NCI-H187 treated with DMSO at 0.1 percent for 48 hours (cell line): Measurements from ENCODE around the gene ABLIM1.

Experiments used
- DNase-seq: peaks from one replicate; lab custom pipeline; 2025; lab: John Stamatoyannopoulos, UW

Gene ABLIM1

DNA sequence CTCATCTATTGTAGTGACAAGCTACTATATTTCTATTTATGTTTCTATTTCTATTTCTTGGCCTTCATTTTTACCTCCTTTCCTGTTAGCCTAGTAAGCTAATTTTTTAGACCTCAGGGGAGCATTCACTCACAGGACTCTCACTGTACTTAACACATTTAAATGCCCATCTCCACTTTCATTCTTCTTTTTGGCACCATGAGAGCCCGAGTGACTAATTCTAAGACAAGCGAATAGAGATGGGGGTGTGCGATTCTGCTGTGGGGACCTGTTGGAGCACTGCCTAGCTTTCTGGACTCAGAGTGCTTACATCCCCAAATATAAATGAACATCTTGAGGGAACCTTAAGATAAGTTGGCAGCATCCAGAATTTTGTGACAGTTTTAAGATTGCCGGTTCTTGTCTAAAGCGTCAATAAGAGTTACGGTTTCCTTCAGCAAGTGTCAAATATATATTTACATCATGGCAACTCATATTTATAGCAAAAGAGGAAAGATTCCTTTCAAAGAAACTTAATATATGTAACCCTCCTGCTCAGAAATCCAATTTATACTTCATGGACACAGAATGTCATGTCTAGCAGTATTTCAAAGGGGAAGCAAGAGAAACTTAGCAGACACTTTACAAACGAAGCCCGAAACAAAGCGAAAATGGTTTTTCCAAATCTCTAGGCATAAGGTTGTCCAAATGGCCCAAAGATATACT is 199.7 kb downstream of the ABLIM1 start:
- DNase-seq = no peak

DNA sequence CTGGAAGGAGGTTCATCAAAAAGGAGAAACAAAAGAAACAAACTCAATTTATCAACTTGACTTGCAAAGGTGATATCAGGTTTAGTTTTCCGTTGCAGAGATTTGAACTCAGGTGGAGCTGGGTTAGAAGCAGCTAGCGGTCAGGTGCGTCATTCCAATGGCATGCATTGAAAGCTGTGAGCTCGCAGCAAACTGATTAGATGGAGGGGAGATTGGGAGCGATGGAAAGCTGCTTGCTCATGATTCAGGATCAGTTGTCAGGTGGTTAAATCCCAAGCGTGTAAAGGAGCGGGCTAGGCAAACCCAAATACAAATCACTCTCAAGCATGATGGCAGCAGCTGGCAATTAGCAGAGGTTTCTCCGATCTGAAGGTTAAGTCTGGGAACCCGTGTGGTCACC is 204.5 kb downstream of the ABLIM1 start:
- DNase-seq = no peak

DNA sequence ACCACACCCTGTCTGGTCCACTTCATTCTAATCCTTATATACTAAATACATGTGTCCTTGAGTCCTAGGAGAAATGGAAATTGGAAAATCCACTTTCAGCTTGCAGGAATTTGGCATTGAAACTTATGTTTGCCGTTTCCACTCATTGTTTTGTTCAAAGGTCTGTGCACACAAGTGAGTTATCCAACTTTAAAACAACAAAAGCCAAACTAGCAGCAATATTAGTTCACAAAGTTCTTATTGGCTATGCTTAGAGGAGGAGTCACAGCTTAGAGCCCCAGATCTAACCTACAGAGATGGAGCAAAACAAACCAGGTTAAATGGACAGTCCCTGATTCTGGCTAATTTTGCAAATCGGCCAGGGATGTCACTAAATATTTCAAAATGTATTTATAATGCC is 209.2 kb downstream of the ABLIM1 start:
- no peak for DNase-seq

DNA sequence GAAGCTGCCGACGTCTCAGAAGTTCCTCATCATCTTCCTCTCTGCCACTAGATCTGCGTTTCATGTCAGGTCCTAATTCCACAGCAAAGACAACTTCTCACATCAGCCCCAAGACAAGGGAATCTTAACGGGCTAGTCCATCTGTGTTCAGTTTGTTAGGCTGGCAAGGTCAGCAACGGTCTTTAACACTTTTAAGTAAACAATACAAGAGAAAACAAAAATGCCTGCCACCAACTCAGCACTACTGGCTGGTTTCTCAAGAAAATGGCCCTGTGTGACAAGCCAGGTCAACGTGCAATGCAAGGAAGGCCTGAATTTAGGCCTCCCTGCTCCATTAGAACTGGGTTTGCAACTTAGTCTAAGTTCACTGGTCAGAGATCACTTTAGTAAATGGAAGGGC is 212.7 kb downstream of the ABLIM1 start:
- DNase-seq = no peak

DNA sequence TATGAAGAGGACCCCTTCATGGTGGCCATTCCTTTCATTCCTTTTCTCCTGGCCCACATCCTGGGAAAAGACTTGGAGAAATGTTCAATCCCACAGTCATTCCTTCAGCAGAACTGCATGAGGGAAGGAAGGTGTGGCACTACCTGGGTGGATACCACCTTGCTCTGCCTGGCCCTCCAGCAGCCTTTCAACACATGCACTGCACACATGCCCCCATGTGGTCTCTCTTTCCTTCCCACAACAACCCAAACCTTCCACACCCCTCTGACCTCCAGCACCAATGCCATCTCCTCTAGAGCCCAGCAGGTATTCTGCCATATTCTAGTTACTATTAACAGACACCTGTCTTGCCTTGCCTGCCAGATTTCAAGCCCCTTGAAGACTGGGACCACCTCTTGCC is 213.3 kb downstream of the ABLIM1 start:
- no peak for DNase-seq

DNA sequence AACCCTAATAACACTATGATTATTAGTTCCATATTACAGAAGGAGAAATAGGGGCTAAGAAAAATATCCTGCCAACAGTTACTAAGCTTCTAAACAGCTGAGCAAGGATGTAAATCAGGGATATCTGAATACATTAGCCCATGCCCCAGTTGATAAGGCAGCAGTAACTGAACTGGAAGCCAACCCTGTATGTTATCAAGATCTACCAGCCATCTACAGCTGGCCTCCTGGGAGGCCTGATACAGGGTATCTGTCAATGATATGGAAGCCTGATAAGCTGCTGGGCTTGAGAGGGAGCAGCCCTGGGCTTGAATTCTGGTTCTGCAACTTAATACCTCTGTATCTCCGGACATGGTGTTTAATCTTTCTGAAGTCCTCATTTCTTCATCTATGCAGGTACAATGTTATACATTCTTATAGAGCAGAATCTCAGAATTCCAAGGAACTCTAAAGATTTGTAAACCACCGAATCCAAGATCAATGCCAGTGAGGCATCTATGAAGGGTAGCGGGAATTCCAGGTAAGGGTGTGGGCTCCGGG is 215.9 kb downstream of the ABLIM1 start:
- DNase-seq = no peak

DNA sequence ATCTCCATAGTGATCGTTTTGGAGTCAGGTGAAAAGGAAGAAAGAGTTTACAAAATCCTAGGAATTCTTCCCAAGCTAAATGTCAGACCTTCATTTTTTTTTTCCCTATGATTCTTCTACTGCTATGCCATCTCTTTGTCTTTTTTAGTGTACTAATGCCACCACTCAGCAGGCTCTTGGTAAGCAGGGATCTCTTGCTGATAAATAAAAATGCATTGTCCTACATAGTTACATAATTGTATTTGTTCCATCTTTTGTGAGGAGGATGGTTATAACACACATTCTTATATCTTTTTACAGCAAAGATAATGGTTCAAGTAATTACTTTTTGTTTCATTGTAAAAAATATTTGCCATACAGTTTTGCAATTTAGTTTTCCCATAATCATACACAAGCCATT is 217.0 kb downstream of the ABLIM1 start:
- no peak for DNase-seq

DNA sequence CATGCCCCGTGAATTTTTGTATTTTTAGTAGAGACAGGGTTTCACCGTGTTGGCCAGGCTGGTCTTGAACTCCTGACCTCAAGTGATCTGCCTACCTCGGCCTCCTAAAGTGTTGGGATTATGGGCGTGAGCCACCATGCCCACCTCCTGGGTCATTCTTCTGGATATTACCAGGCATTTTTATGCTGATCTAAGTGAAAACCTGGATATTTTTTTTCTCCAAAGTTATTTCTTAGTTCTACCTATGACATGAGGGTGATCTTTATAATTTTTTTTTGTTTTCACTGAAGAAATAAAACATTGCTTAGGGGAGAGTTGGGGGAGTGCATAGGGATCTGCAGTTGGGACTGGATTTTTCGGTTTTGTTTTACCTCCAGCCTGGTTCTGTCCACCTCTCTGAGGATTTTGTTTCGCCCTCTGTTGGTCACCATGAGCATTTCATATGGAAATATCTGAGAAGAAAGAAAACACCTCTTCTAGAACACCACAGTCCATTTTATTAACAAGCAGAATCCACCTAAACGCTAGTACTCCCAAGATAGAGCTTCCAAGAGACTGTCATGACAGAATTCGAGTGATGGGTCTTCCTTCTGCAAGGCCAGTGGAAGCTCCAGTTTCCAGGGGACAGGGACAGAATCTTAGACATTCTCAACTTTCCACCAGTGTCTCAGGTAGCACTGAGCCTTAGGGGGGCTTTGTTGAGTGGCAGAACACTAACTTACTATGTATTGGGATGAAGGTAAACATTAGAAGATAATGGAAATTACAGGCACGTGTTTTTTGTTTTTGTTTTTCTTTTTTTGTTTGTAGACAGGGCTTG is 220.4 kb downstream of the ABLIM1 start:
- DNase-seq = no peak

DNA sequence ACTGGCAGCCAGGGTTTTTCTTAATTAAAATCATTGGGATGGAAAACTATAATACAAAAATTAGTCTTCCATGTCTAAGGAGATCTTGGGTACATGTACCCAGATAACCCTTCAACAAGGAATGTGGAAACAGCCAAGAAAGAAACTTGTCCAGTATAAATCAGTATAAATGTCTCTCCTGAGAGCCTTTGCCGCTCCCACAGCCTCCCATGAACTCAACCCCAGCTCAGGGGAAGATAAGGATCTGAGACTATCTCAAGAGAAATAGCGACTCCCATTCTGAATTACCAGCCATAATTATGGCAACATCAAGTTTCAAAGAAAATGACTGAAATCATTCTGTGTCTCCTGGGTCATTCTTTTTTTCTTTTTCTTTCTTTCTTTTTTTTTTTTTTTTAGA is 221.1 kb downstream of the ABLIM1 start:
- DNase-seq = no peak

DNA sequence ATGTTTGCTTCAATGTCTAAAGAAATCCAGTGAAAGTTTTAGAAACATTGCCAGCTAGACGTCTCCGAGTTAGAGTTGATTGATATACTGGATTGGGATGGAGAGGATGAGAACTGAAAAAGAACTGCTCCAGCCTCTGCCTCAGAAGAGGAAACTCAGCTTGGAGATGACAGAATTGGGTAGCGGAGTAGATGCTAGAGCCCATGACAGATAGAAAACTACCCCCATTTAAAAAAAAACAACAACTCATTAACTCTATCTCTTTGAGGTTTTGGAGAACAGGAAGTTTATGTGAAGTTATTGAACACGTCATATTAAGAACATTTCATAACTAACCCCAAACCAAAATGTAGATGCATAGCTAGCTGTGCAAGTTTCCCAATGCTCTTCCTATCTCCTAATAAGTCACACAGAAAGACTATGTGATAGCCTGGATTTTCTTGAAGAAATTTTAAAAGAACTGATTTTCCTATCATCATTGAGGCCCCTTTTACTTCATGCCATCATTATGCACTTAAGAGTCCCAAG is 225.4 kb downstream of the ABLIM1 start:
- no peak for DNase-seq

DNA sequence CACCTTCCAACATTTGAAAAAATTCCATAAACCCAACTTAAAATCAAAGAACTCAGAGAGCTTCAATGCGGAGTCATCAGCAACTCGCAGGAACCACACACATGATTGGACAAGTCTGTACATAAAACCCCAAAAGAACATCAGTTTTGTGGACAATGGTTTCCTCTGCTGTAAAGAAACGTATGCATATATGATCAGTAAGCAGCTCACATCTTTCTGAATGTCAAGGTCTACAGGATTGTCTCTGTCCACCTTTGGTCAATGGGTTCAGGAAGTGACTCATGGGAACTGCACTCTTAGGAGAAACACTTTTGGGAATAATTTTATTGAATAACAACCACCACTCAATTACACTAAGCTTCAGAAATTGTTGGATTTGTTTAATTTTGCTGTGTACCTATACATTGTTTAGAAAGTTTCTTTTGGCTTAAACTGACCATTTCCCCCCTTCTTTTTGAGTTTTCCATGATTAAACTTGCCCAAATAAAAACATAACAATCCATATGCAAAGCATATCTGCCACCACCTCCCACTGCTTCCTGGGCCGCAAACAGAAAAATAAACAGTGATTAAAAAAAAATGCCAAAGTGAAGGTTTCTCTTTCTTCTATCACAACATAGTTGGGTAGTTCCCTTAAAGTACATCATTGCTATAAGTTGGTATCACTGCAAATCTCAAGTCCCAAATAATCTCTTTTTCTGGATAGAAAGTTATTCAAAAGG is 226.5 kb downstream of the ABLIM1 start:
- no peak for DNase-seq

DNA sequence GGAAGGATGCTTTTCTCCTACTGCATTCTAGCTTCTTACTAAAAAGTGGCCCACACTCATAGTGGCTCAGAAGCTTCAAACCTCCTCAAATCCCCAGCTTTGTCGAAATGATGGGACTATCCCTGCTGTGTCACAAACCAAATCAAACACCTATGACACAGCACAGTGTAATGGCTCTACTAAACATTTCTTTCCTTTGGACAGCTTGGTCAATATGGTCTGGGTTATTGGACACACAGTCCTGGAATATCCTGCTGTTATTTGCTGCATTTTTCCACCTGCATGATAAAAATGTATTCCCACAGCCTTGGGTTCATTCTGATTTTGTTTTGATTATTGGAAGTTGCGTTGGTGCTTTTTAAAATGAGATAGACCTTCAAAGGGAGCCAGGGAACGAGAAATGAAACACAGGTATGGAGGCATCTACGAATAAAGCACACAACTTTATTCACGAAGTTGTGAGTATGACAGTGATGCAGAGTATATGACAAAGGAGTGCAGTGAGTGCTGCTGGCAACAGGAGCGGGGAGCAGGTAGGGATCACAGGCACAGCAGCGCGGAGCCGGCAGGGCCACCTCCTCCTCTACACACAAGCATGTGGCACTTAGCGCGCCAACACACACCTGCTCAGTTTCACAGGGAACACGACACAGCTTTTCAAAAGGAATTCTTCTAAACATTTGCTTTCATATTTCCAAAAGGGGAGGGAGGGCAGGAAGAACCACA is 227.2 kb downstream of the ABLIM1 start:
- no peak for DNase-seq

DNA sequence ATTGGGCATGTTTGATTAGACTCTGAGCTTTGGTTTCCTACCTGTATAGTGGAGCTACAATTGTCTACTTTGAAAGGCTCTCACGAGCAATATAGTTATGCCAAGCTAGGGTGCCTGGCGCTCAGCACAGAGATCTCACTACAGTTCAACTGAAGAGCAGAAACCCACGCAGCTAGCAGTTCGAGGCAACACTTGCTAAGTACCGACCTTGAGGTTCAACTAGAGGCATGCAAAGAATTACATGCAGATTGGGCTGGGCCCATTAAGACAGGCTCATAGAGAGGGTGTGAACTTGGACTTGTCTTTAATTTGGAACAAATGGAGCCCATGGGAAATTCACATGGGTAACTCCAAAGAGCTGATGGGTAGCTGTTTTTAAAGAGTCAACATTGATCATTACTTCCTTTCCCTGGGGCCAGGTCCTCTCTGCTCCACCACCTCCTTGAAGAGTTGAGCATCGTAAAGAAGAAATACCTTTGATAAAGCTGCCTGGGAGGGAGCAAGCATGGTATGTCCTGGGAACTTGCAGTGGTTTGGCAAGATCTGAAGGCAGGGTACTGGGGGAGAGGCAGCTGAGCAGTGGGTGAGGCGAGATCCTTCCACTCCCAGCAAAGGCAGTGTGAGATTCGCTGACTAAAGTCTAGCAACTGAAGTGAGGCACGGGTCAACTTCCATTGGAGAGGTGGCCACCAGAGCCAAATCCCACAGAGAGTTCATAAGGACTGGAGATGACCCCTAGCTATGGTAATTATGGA is 228.3 kb downstream of the ABLIM1 start:
- DNase-seq = no peak

DNA sequence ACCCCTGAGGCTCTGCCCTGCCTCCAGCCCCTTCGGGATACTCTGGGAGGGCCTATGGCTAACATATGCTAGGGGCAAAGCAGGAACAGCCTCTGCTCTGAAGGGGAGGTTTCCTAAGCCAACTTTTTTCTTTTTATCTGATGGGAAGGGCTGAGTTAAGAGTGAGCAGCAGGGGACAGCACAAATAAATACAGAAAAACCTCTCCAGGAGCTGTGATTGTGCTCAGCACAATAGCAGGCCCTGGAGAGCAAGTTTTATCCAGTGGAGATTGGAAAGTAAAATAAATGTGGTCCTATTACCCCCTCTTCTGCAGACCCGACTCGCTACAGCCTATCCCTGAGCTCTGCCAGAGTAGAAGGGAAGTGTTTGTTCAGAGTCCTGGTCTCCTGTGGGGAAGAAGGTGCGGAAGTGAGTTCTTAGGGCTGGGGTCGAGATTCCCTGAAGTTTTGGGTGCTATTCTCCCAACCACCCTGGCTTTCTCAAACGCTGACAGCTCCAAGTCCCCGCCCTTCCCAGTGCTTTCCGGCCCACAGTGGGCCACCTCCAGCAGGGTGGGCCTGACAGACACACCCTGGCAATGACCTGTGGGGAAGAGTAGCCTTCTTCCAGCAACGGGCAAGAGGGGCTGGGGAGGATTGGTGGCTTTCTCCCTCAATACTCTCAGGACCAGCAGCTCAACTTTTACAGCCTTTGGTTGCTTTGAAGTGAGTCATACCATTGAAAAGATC is 230.8 kb downstream of the ABLIM1 start:
- no peak for DNase-seq

DNA sequence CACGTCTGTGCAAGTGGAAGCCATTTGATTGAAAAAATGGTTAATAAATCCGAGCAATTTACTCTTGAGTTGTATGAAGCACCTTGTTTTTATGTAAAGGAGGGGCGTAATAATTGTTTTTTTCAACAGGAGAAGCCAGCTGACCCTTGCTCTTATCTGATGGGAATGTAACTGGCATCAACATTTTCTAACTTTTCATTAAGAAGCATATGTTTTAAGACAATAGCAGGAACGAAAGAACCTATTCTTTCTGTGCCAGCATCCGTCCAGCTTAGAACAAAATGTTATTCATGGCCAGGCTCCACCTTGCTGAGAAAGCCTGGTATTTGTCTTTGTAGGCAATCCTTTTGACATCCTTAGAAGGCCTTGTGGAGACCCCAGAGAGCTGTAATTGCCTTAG is 231.6 kb downstream of the ABLIM1 start:
- no peak for DNase-seq

DNA sequence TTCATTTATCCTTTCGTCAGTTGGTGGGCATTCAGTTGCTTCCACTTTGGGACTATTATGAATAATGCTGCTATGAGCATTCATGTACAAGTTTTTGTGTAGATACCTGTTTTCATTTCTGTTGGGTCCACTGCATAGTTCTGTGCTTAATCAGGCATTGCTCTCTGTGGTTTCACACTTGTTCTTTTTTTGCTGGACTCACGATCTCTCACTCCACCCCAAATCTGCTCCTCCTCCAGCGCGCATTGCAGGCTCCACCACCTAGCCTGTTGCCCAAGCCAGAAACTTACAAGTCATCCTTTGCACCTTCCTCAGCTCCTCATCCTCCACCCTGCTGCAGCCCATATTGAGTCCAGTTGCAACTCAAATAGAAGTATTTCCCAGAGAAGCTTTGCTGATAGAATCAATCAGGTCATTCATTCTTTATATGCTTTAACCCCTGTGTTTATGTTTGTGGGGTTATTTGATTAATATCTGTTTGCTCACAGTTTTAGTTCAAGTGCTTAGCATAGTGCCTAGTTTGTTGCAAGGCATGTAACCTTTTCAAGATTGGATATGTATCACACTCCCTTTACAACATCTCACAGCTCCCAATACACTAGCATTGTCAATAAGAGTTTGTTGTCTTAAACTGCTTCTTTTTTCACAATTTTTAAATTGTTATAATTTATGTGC is 237.1 kb downstream of the ABLIM1 start:
- no peak for DNase-seq

DNA sequence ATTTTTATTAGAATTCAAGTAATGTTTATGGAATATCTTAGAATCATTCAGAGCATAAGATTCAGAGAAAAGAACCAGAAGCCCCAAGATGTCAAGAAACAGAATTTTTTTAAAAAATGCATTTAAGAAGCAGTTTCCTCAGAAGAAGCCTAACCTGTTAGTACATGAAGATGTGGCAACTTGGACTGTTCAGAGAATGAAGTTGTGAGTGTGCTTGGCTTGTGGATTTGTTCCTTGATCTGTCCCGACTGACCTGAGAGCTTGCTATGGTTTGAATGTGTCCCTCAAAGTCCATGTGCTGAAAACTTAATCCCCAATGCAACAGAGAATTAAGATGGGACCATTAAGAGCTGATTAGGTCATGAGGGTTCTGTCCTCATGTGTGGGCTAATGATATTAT is 240.0 kb downstream of the ABLIM1 start:
- no peak for DNase-seq

DNA sequence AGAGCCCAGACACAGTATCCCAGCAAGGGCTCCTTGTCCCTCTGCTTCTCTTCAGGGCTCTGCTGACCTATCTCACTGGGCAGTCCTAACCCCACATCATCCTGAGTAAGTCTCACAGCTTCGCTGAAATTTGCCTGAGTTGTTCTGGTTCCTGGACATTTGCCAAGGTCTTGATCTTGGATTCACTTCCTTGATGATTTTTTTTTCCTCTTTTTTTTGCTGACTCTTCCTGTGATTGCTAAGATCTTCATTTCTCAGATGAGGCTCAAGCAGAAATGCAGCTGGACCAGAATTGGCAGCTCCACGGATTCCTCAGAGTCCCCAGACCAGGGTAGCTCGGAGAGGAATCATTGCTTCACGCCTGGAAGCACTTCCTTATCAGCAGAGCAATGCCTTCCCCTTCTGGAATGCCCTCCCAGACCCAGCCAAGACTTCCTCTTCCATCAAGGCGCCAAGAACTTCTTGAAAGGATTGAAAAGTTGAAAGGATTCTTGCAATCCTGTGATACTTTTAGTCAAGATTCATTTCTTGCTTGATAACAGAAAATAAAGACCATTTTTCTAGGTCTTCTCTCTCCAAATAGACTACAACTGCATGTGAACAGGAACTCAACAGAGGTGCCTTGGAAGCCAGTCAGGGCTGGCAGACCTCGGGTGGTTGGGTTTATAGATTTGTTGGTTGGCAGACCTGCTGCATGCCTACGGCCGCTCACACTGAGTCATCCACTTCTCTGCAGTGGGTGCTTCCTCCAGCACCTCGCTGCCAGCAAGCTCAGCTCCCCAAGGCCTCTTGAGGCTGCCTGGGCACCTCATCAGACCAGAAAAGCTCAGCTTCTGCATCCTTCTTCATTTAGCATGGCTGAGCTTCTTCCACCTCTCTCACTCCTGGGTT is 244.9 kb downstream of the ABLIM1 start:
- no peak for DNase-seq

DNA sequence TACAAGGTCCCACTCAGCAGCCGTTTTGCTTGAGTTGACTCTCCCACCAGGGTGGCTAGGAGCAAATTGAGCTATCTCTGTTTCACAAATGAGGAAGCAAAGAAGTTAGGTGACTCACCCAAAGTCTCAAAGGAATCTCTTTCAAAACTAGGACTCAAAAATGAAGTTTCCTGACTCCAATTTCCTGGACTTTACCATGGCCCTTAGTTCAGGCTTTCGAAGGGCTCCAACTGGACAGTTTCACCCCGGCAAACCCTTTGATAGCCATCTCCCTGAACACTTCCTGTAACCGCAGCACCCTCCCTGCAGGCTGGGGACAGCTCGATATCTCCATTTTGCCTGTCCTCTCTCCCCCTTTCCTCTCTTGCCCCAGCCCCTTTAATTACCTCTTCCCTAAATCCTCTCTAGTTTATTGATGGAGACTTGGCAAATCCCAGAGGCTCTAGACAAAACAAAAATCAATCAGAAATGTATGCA is 249.1 kb downstream of the ABLIM1 start:
- DNase-seq = no peak
